Lower leg skin (tissue), 4 donors: Measurements from ENCODE around the gene GPR37L1. TPM values are rescaled to one million over a fixed set of nuclear protein-coding genes. Genes with fewer than 3 reads are reported as not detected.

Source experiments
- DNase-seq, 2 donors: peaks; one replicate each; pipeline ENCODE4 v3.0.0-alpha.2; 2019; ENCODE audit warnings: low spot score in 2 of 2
- H3K4me3 ChIP-seq: fragments of 200-600 bp; sonication (generic); 2 replicates; pipeline ENCODE4 v1.5.1; 2017; ENCODE audit warnings: mild to moderate bottlenecking, low read depth; ENCODE audit not compliant: poor library complexity, severe bottlenecking
- POLR2A ChIP-seq, 2 donors: fragments of 450-650 bp; IDR thresholded peaks; one replicate each; pipeline ENCODE4 v1.6.1; 2016 to 2017; ENCODE audit warnings: antibody characterized with exemption in 2 of 2, mild to moderate bottlenecking in 1 of 2, moderate library complexity in 1 of 2
- WGBS, 2 donors: methylation state at CpG; one replicate each; pipeline ENCODE4 v1.1.5; 2018; 5-methylcytosine and 5-hydroxymethylcytosine counted together
- intact Hi-C: fragments of 100-400 bp; cut with DNase I; formaldehyde crosslinking; loops from one replicate; pipeline ENCODE4 v1.15.0; 2023; ENCODE audit warnings: low total_unique reads
- total RNA-seq, 4 donors: library from RNA; depleted of rRNA; stranded (reverse); fragments of >200 nt; gene quantifications; one replicate each; pipeline ENCODE4 v1.1.0, GENCODE V29; 2016
- TF ChIP-seq, protein P1 (sequence below), 3 donors: fragments of 450-650 bp; IDR thresholded peaks; one replicate each; pipeline ENCODE4 v1.5.1; 2016; ENCODE audit warnings: antibody characterized with exemption in 3 of 3, mild to moderate bottlenecking in 3 of 3, moderate library complexity in 2 of 3

GPR37L1 gene
- total RNA-seq, 4 donors from 2014 or later, result 0.02 to 0.06 TPM; not detected in 2

DNA sequence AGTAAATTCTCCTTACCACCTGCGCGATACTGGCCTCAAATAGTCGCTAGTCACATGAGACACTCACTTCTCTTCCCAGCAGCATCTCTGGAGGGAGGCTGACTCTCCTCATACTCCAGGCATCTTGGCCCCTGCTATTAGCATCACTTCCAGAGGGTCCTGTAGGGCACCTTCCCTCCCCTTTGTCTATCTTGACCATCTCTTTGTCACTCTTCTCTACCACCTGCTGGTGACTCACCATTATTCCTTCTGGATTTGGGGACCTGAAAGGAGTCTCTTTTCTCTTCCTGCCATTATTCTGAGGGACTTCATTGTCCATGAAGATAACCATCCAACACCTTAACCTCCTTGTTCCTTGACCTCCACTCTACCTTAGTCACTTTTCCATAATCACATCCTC, 31.7 kb upstream of the GPR37L1 start:
- intact Hi-C loops, result no loop called here
- TF ChIP-seq POLR2A (IDR thresholded peaks at IDR 0.05), result no peak
- TF ChIP-seq, protein P1, sequence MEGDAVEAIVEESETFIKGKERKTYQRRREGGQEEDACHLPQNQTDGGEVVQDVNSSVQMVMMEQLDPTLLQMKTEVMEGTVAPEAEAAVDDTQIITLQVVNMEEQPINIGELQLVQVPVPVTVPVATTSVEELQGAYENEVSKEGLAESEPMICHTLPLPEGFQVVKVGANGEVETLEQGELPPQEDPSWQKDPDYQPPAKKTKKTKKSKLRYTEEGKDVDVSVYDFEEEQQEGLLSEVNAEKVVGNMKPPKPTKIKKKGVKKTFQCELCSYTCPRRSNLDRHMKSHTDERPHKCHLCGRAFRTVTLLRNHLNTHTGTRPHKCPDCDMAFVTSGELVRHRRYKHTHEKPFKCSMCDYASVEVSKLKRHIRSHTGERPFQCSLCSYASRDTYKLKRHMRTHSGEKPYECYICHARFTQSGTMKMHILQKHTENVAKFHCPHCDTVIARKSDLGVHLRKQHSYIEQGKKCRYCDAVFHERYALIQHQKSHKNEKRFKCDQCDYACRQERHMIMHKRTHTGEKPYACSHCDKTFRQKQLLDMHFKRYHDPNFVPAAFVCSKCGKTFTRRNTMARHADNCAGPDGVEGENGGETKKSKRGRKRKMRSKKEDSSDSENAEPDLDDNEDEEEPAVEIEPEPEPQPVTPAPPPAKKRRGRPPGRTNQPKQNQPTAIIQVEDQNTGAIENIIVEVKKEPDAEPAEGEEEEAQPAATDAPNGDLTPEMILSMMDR (IDR thresholded peaks at IDR 0.05), result no peak
- H3K4me3 ChIP-seq, result no peak overlapping the region
- 92 to 95% methylated on average over 3 of the region's 3 CpGs for WGBS, 2 donors
- no peak for DNase-seq

DNA sequence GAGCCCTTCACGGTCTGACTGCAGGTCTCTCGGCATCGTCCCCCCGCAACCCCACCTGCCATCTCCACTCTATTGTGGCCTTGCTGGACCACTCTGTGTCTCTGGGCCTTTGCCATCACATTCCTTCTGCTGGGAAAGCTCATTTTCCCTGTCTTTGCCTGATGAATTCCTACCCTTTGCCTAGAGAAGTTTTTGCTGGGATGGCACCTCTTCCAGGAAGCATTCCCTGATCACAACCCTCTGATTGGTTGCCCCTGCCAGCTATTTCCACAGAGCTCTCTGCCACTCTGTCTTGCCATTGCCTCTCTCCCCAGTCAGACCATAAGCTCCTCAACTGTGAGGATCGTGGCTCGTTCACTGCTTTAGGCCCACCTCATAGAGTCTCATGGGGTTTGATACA, 28.9 kb upstream of the GPR37L1 start:
- H3K4me3 ChIP-seq, result no peak overlapping the region
- 92 to 98% methylated on average over 6 of the region's 6 CpGs for WGBS, 2 donors
- no peak for DNase-seq
- intact Hi-C loops, result no loop called here
- no peak for TF ChIP-seq POLR2A (IDR thresholded peaks at IDR 0.05)
- TF ChIP-seq, protein P1 (IDR thresholded peaks at IDR 0.05), result no peak

DNA sequence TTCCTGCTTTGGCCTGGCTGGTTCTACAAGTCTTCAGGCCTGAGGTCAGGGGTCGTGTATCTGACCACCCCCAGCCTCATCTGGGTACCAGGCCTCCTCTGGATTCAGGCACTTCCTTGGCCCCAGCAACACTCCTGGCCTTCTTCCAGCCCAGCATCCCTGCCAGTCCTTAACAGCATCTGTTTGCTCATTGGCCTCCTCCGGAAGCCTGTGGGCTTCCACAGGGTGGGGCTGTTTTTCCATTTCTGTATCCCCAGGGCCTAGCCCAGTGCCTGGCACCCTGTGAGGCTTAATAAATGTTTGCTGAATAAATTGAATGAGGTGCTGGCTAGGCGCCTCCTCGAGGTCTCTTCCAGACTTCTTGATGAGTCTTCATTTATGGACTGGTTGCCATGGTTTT, 21.5 kb upstream of the GPR37L1 start:
- no peak overlapping the region for H3K4me3 ChIP-seq
- intact Hi-C loops, result no loop called here
- 27 to 33% methylated on average over 4 of the region's 4 CpGs for WGBS, 2 donors
- no peak for DNase-seq
- TF ChIP-seq, protein P1 (IDR thresholded peaks at IDR 0.05), result no peak
- TF ChIP-seq POLR2A (IDR thresholded peaks at IDR 0.05), result no peak

DNA sequence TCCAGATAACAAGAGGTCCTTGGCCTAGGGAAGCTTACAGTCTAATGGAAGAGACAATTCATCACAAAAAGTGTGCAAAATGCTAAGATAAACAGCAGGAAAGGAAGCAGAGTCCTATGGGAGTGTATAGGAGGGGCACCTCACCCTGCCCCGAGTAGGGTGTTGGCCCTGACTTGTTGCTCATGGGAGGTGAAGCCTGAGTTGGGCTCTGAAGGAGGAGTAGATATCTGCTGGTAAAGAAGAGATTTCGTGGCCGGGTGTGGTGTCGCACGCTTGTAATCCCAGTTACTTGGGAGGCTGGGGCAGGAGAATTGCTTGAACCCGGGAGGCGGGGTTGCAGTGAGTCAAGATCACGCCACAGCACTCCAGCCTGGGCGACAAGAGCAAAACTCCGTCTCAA, 18.6 kb upstream of the GPR37L1 start:
- H3K4me3 ChIP-seq, result no peak overlapping the region
- WGBS, 2 donors, result 73 to 81% methylated on average over 10 of the region's 10 CpGs
- intact Hi-C loops, result no loop called here
- TF ChIP-seq, protein P1 (IDR thresholded peaks at IDR 0.05), result no peak
- no peak for TF ChIP-seq POLR2A (IDR thresholded peaks at IDR 0.05)
- DNase-seq, result no peak

DNA sequence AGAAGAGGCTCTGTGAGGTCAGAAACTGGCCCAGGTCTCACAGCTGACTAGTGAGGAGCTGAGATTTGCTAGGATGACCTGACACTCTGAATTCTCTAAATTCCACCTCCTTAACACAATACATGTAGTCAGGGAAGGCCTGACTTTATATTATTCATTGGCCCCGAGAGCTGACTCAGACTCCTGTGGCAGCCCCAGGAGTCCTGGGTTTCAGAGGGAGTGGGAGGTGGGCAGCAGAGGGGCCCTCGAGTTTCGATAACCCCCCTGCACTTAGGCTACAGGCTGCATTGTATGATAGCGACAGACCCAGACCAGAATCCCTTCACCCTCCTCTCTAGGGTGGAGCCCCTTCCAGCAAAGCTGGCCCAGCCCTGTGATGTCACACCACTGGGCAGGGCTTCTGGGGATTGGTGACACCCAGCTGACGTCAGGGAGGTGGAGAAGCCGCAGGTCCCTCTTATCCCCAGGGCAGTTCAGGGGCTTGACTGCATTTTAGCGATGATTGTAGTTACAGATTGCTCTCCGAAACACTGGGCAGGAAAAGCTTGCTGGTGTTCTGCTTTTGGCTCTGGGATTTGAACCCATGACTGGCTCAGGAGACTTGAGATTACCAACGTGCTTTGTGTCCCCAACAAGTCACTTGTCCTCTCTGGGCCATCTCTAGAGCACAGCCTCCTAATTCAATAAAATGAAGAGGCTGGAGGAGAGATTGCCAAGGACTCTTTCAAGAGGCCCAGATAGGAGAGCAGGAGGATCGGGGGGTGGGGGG, 17.0 kb upstream of the GPR37L1 start:
- intact Hi-C loops, result no loop called here
- no peak for TF ChIP-seq POLR2A (IDR thresholded peaks at IDR 0.05)
- TF ChIP-seq, protein P1 (IDR thresholded peaks at IDR 0.05), result no peak
- H3K4me3 ChIP-seq, result no peak overlapping the region
- no peak for DNase-seq
- 61 to 62% methylated on average over 10 of the region's 10 CpGs for WGBS, 2 donors
